NCI-H69 (cell line): ENCODE data around the gene JPH2.

Source experiments
- DNase-seq: peaks from one replicate; lab custom pipeline; 2025; lab: John Stamatoyannopoulos, UW

Gene JPH2

DNA sequence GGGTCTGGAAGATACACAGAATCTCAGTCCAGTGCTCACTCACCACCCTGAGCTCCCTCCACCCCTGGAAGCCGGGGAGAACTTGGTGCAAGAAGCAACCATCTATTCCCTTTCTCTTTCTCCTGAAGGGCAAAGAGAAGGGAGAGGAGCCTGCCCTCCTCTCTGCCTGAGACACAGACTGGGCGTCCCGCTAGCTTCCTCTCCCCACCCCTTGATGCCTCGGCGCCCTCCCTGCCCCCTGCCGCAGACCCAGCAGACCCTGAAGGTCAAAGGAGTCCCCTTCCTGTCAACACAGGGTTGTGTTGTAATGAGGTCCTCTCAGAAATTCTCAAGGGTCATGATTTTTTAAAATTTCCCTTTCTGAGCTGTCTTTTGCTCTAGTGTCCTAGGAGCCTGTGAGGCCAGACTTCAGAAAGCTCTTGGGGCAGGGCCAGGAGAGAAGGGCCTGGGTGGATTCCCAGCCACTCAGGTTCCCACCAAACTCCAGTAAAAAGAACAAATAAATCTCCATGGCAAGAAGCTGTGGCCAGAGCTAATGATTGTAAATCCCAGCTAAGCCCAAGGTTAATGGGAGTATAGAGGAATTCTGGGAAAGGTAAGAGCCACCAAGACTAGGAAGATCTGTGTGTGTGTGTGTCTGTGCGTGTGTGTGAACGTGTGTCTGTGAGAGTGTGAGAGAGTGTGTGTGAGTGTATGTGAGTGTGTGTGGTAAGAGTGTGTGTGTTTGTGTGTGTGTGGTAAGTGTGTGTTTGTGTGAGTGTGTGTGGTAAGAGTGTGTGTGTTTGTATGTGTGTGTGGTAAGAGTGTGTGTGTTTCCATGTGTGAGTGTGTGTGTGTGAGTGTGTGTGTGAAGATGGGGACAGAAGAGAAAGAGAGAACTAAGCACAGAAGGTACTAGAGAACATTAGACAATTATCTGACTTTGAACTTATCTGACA, 1.1 kb upstream of the JPH2 start:
- no peak for DNase-seq

- no peak for DNase-seq
Observed at GRCh38 chr20:44186674-44187053, 324 bp downstream of the JPH2 start.

GRCh38 chr20:44186201-44186600, 787 bp downstream of the JPH2 start:
- no peak for DNase-seq

GRCh38 chr20:44185574-44185973, 1.4 kb downstream of the JPH2 start:
- no peak for DNase-seq

- DNase-seq: no peak
Observed at GRCh38 chr20:44183282-44183681, 3.7 kb downstream of the JPH2 start.

DNA sequence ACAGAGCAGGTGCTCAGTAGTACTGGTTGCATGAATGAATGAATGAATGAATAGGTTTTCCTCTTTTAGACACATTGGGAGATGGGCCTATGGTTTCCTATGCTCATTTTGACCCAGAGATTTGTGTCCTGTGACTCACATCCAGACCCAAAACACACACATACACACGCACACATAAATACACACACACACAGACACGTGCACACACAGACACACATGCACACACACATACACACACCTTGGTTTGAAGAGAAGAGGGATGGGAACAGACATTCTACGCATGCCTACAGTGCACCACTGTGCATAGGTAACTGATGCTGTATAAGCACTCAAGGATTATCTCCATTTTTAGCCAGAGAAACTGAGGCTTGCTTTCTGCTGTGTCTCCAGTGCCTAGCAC, 4.1 kb downstream of the JPH2 start:
- DNase-seq: no peak

GRCh38 chr20:44182135-44182765, 4.7 kb downstream of the JPH2 start:
- DNase-seq: no peak

DNA sequence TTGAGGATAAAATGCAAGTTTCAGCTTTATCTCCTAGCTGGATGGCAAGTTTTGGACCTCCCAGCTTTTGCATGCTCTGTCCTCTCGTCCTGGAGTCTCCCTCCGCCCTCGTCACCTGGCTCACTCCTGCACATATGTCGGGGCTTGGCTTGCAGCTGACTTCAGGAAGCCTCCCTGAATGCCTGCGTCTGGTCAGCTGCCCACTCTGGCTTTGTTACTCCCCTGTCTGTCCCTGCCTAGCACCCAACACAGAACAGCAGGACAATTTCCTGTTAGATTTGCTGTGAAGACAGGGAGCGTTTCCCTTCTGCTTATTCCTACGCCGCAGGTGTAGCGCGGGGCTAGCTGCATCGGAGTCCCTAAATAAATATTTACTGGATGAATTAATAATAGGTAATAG, 5.4 kb downstream of the JPH2 start:
- DNase-seq: peak; percentile 53

DNA sequence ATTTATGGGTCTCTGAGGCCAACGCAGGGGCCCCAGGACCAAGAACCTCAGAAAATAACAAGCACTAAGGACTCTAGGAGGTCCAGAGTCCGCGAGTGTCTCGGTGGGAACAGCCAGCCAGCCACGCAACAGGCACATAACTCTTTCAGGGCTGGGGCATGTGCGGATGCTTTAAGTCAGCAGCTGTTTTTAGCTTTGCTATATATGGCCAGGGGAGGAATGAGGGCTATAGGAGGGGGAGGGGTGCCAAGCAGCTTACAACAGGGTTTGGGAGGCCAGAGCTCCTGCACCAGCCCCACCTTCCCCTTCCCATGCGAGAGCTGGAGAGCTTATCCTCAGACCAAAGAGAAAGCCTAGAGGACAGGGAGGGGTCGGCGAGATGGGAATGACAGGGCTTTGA, 6.2 kb downstream of the JPH2 start:
- DNase-seq: no peak

DNA sequence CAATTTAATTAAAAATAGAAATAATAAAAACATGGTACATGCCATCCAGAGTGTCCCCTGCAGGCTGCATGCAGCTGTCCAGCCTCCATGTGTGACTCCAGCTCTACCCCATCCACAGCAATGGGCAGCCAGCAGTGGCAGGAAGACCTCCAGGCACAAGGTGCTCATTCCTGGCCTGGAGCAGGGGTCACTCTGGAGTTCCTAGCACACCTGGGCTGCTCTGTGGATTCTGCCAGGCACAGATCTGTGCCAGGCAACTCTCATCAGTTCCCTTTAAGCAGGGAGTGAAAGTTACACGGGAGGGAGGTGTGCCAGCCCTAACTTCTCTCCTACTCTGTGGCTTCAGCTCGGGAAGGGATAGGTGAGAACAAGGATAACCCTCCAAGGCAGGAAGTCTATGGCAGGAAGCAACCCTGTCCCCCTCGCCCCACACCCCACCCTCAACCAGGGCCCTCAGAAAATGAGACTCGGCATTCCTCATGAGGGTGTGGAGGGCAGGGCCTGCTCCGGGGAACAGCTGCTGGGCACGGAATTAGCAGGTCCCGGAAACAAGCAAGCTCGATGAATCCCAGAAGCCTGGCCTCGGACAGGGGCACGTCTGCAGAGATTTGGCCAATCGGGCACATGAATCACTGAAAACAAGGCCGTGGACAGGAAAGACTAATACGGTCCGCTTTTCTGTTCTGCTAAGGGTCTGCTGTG, 10.0 kb downstream of the JPH2 start:
- DNase-seq: no peak

- DNase-seq: no peak
Observed at GRCh38 chr20:44174996-44175765, 11.8 kb downstream of the JPH2 start.

GRCh38 chr20:44173846-44174245, 13.1 kb downstream of the JPH2 start:
- DNase-seq: no peak

- DNase-seq: no peak
Observed at GRCh38 chr20:44173116-44173515, 13.9 kb downstream of the JPH2 start.

- no peak for DNase-seq
Observed at GRCh38 chr20:44172572-44172950, 14.4 kb downstream of the JPH2 start.

- DNase-seq: no peak
Observed at GRCh38 chr20:44171775-44172571, 15.0 kb downstream of the JPH2 start.

DNA sequence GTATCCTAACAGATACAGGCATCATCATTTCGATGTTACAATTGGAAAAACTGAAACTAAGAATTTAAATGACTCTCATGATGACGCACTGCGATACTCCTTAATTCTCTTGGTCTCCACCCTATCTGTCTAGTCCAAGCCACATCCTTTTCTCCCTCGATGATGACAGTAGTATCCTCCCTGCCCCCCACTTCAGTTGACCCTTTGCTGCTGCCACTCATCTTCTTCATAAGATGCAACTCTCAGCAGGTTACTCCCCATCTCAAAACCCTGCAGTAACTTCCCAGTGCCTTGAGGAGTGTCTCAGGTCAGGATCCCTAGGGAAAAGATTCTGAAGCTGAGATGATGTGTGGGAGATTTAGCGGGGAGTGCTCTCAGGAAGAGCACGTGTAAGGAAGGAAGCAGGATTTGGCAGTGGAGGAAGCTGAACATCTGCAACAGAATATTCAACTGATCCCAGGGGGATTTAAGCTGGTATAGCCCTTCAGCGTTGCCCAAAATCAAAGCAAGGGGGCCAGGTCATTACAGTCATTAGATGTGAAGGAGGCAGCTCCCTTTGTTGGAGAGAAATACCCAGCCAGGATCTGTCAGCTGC, 16.1 kb downstream of the JPH2 start:
- DNase-seq: no peak

DNA sequence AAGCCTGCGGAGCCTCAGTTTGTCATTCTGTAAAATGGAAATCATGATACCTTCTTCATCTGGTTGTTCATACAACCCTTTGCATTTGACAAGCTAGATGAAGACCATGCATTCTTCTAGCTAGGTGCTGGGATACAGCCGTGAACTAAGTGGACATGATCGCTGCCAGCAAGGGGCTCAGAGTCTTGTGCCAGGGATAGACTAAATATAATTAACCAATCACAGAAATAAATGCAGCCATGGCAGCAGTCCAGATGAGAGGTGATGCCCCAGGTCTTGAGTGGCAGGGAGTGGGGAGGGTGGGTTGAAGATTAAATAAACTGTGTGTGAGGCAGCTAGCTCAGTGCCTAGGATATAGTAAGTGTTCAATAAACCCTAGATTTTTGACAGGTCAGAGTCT, 19.3 kb downstream of the JPH2 start:
- DNase-seq: no peak

- DNase-seq: no peak
Observed at GRCh38 chr20:44166477-44166876, 20.5 kb downstream of the JPH2 start.

GRCh38 chr20:44166008-44166407, 21.0 kb downstream of the JPH2 start:
- DNase-seq: no peak

- DNase-seq: no peak
Observed at GRCh38 chr20:44160133-44160532, 26.9 kb downstream of the JPH2 start.

DNA sequence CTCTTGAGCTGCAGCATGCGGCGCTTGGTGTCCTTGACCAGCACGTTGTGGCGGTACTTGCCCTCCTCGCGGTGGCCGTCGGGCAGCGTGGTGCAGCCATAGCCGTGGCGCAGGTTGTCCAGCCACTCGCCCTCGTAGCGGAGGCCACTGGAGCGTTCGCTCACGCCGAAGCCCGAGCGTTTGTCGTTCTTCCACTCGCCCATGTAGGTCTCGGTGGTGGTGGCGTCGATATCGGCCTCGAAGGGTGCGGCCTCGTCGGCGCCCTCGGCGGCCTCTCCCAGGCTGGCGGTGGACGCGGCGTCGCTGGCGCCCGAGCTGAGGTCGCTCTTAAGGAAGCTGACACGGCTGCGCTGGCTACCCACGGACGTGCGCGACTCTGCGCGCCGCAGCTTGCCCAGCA, 27.3 kb downstream of the JPH2 start:
- DNase-seq: no peak
